Measurements from ENCODE around the gene KRTAP3-3.

KRTAP3-3 gene

DNA sequence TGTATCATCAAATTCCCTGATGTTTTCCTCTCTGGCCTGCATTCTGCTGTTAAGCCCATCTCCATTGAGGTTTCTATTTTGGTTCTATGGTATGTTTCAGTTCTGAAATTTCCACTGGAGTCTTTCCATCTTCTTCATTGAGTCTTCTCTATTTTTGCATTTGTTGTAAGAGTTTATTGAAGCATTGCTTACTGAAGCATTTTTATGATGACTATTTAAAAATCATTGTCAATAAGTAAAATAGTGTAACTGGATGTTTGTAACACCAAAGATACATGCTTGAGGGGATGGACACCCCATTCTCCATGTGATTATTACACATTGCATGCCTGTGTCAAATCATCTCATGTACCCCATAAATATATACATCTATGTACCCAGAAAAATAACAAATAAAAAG, 18.4 kb downstream of the KRTAP3-3 start:
- DNase-seq (ENCODE audit: low spot score), result no peak
- no peak for TF ChIP-seq CTCF (IDR thresholded peaks at IDR 0.05; ENCODE audit: extremely low read depth, missing control alignments)

GRCh38 chr17:40974366-40974765, 19.6 kb downstream of the KRTAP3-3 start:
- no peak for TF ChIP-seq CTCF (IDR thresholded peaks at IDR 0.05; ENCODE audit: extremely low read depth, missing control alignments)
- no peak for DNase-seq (ENCODE audit: low spot score)

DNA sequence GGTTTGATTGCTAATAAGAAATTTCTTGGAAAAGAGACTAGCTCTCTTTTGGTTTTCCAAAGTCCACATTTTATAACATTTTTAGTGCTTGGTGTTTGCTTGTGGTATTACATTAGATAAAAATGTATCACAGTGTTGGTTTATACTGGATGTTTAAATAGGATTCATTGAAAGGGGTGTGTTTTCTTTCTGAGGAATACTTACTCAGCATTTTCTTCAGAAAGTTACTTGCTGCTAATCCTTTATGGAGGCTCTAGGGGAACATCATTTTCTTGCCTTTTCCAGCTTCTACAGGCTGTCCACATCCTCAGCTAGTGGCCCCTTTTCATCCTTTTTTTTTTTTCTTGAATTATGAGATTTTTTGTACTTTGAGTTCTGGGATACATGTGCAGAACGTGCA, 26.4 kb downstream of the KRTAP3-3 start:
- no peak for TF ChIP-seq CTCF (IDR thresholded peaks at IDR 0.05; ENCODE audit: extremely low read depth, missing control alignments)

GRCh38 chr17:40966848-40967247, 27.1 kb downstream of the KRTAP3-3 start, which contains the start of gene KRT39:
Gene KRT39 (minus strand): TSS chr17:40966948. CDS start chr17:40966856, 92 bp downstream.
- TF ChIP-seq CTCF (IDR thresholded peaks at IDR 0.05; ENCODE audit: extremely low read depth, missing control alignments), result no peak
- no peak for DNase-seq (ENCODE audit: low spot score)

More for the DNA sequence above, 26.4 kb downstream of the KRTAP3-3 start:
- DNase-seq (ENCODE audit: low spot score), result no peak

GRCh38 chr17:40963838-40964237, 30.1 kb downstream of the KRTAP3-3 start:
- peak; percentile 39 for TF ChIP-seq CTCF (IDR thresholded peaks at IDR 0.05; ENCODE audit: extremely low read depth, missing control alignments)
- DNase-seq (ENCODE audit: low spot score), result peak; percentile 37

DNA sequence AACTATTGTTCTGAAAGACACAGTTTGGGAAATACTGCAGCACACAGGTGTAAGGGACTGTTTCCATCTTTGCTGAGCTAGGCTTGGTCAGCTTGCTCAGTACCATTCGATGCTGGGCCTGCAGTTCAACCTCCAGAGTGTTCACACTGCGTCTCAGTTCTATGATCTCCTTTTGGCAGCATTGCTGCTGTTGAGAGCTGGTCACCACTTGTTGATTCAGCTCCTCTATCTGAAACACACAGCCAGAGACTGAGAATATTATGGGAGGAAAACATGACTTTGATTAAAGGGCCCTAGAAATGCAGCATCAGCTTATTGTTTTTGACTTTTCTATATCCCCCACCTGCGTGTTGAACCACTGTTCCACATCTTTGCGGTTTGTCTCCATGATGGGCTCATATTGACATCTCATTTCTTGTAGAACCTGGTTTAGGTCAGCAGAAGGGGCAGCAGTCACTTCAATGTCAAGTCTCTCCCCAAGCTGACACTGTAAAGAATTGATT, 31.9 kb downstream of the KRTAP3-3 start:
- TF ChIP-seq CTCF (IDR thresholded peaks at IDR 0.05; ENCODE audit: extremely low read depth, missing control alignments), result no peak
- DNase-seq (ENCODE audit: low spot score), result no peak

DNA sequence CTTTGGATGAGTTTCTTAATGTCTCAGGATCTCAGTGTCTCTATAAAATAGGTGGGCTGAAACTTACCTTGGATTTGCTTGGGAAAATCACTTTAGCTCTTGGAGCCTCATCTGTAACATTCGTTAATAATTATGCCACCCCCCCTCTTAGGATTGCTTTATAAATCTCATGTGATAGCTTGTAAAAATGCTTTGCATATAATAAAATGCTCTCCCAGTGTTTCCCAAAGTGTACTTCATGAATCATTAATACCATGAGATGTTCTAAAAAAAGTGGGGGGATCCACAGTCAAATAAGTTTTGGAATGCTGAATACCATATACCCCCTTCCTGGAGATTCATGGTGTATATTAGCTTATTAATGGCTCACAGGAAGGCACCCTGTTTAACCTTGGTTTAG, 32.4 kb downstream of the KRTAP3-3 start:
- no peak for DNase-seq (ENCODE audit: low spot score)
- TF ChIP-seq CTCF (IDR thresholded peaks at IDR 0.05; ENCODE audit: extremely low read depth, missing control alignments), result no peak

Data from GM20000 (cell line).